ENCODE data around the gene UTS2. TPM values are rescaled to one million over a fixed set of nuclear protein-coding genes. Genes with fewer than 3 reads are reported as not detected.

UTS2 gene
- total RNA-seq, result not detected in 2 replicates

GRCh38 chr1:7852804-7853683 is at the start of gene UTS2:
TSS of gene UTS2 (minus strand) at chr1:7853065. CDS start at chr1:7853003, 62 bp downstream.

Other genes with a start within 250 kb of the UTS2 start
- 106 and 117 TPM in 2 replicates for gene VAMP3, start 81.8 kb downstream of the UTS2 start, total RNA-seq
- gene PER3, start 68.8 kb downstream of the UTS2 start, total RNA-seq, result 1.1 and 1.5 TPM in 2 replicates
- gene TNFRSF9, start 87.8 kb upstream of the UTS2 start, total RNA-seq, result not detected in 2 replicates
- gene PARK7, start 108.6 kb upstream of the UTS2 start, total RNA-seq, result 200 and 277 TPM in 2 replicates
- gene ERRFI1, start 173.2 kb upstream of the UTS2 start, total RNA-seq, result 179 and 215 TPM in 2 replicates

All from pericardium fibroblast (primary cell).